GM12872 (cell line): Measurements from ENCODE around the gene FBXO31.

Experiments used
- CTCF ChIP-seq: IDR thresholded peaks from 3 replicates; pipeline ENCODE4 v1.5.1; 2011; ENCODE audit warnings: low read depth, mild to moderate bottlenecking, low read length, moderate library complexity; ENCODE audit not compliant: insufficient read depth

Gene FBXO31

GRCh38 chr16:87351320-87351698 is 32.3 kb downstream of the FBXO31 start:
- no peak for TF ChIP-seq CTCF

GRCh38 chr16:87350681-87351319 is 32.8 kb downstream of the FBXO31 start:
- no peak for TF ChIP-seq CTCF

- TF ChIP-seq CTCF = no peak
Measured at GRCh38 chr16:87350031-87350430, 33.5 kb downstream of the FBXO31 start.

- TF ChIP-seq CTCF = no peak
Measured at GRCh38 chr16:87348616-87349157, 34.9 kb downstream of the FBXO31 start.

GRCh38 chr16:87347932-87348615 is 35.5 kb downstream of the FBXO31 start:
- TF ChIP-seq CTCF = peak; percentile 33; the same call in 2 of the 3 replicates

- no peak for TF ChIP-seq CTCF
Measured at GRCh38 chr16:87346517-87347060, 37.0 kb downstream of the FBXO31 start.

GRCh38 chr16:87345726-87346424 is 37.7 kb downstream of the FBXO31 start:
- TF ChIP-seq CTCF = no peak
